ENCODE data around the gene HTR7.
"Not testable (repeated sequence)": the region's sequence is repeated elsewhere in the genome, so short reads cannot be mapped to it uniquely, and the experiment has no call there.

DNA sequence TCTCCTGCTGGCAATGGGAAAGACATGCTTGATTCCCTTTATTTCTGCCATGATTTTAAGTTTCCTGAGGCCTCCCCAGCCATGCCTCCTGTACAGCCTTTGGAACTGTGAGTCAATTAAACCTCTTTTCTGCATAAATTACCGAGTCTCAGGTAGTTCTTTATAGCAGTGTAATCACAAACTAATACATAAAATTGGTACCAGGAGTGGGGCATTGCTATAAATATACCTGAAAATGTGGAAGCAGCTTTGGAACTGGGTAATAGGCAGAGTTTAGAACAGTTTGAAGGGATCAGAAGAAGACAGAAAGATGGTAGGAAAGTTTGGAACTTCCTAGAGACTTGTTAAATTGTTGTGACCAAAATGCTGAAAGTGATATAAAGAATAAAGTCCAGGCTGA, 36.0 kb downstream of the HTR7 start:
- not testable (repeated sequence) for TF ChIP-seq EZH2 (IDR thresholded peaks at IDR 0.05; ENCODE audit: borderline replicate concordance, low read depth, low read length, severe bottlenecking); CTCF (IDR thresholded peaks at IDR 0.05; ENCODE audit: borderline replicate concordance, extremely low read depth, low read length, poor library complexity, severe bottlenecking)

Data from DND-41 (cell line).